GM13976 (cell line): ENCODE data around the gene RAB44.
"Not testable (repeated sequence)": the region's sequence is repeated elsewhere in the genome, so short reads cannot be mapped to it uniquely, and the experiment has no call there.

Source experiments
- DNase-seq: peaks from one replicate; pipeline ENCODE4 v3.0.0; 2012; ENCODE audit warnings: low spot score
- in situ Hi-C: fragments of 300-500 bp; cut with MboI; formaldehyde crosslinking; loops from one replicate; pipeline ENCODE4 v1.12.0; 2022; ENCODE audit warnings: low sequenced_read_pairs, mixed read lengths, inconsistent platforms; ENCODE audit not compliant: unreplicated experiment
- TF ChIP-seq, protein P1 (sequence below): IDR thresholded peaks from 2 replicates; pipeline ENCODE4 v1.5.1; 2012; ENCODE audit warnings: borderline replicate concordance, mild to moderate bottlenecking; ENCODE audit not compliant: insufficient read depth; ENCODE audit errors: extremely low read depth, missing control alignments, control extremely low read depth

The RAB44 gene, protein sequence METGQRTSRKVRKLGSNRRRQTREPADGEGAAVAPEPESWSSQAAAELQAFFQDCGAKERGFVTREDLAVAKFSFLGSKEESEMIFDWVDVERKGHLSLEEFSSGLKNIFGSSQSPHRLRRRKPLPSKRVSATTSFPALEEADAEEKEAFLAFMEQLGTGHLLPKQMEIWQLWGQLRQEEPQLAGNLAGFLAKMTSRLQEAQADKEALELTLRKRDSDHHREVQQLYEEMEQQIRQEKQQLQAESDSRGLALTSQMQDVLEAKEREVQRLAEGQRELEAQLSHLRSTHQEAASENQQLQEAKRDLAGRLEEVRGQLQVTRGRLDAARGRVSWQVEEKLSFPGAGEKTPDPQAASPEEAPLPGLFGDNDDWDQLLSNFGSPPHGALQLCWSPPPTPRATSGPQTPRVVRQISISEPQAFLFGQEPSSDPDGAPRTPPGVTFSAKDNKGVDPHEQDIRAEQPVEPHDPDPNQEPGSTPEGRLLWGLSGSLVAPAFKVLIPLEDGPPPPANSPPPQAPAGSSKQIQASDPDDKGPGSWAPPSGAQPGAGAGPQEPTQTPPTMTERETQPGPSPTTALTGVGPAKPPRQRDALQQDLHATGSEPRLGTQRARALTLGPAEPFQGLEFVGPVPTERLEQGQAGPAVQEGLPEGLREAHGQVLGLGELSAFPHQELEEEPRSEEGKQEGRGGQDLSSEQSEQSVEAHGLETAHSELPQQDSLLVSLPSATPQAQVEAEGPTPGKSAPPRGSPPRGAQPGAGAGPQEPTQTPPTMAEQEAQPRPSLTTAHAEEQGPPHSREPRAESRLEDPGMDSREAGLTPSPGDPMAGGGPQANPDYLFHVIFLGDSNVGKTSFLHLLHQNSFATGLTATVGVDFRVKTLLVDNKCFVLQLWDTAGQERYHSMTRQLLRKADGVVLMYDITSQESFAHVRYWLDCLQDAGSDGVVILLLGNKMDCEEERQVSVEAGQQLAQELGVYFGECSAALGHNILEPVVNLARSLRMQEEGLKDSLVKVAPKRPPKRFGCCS

GRCh38 chr6:36697481-36697903 lies at the start of gene RAB44:
Gene RAB44, plus strand, starts transcription at chr6:36697826. Its CDS starts 6,410 bp downstream, at chr6:36704236.
- in situ Hi-C loops, result no loop called here
- TF ChIP-seq, protein P1, sequence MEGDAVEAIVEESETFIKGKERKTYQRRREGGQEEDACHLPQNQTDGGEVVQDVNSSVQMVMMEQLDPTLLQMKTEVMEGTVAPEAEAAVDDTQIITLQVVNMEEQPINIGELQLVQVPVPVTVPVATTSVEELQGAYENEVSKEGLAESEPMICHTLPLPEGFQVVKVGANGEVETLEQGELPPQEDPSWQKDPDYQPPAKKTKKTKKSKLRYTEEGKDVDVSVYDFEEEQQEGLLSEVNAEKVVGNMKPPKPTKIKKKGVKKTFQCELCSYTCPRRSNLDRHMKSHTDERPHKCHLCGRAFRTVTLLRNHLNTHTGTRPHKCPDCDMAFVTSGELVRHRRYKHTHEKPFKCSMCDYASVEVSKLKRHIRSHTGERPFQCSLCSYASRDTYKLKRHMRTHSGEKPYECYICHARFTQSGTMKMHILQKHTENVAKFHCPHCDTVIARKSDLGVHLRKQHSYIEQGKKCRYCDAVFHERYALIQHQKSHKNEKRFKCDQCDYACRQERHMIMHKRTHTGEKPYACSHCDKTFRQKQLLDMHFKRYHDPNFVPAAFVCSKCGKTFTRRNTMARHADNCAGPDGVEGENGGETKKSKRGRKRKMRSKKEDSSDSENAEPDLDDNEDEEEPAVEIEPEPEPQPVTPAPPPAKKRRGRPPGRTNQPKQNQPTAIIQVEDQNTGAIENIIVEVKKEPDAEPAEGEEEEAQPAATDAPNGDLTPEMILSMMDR, result no peak
- DNase-seq, result no peak

DNA sequence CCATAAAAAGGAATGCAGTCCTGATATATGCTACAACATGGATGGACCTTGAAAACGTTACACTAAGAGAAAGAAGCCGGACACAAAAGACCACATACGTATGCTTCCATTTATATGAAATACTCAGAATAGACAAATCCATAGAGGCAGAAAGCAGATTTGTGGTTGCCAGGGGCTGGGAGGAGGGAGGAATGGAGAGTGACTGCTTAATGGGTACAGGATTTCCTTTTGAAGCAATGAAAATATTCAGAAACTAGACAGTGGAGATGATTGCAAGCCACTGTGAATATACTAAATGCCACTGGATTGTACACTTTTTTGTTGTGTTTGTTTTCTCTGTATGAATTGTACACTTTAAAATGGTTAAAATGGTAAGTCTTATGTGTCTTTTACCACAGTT lies 48.5 kb upstream of the RAB44 start:
- in situ Hi-C loops, result no loop called here
- DNase-seq, result no peak
- TF ChIP-seq, protein P1, result no peak

- DNase-seq, result no peak
- in situ Hi-C loops, result no loop called here
- TF ChIP-seq, protein P1, result no peak
These were observed 47.7 kb upstream of the RAB44 start for GRCh38 chr6:36649701-36650484.

GRCh38 chr6:36650848-36651478 lies 46.7 kb upstream of the RAB44 start:
- TF ChIP-seq, protein P1, result no peak
- peak; percentile 73 for DNase-seq
- in situ Hi-C loops, result no loop called here

DNA sequence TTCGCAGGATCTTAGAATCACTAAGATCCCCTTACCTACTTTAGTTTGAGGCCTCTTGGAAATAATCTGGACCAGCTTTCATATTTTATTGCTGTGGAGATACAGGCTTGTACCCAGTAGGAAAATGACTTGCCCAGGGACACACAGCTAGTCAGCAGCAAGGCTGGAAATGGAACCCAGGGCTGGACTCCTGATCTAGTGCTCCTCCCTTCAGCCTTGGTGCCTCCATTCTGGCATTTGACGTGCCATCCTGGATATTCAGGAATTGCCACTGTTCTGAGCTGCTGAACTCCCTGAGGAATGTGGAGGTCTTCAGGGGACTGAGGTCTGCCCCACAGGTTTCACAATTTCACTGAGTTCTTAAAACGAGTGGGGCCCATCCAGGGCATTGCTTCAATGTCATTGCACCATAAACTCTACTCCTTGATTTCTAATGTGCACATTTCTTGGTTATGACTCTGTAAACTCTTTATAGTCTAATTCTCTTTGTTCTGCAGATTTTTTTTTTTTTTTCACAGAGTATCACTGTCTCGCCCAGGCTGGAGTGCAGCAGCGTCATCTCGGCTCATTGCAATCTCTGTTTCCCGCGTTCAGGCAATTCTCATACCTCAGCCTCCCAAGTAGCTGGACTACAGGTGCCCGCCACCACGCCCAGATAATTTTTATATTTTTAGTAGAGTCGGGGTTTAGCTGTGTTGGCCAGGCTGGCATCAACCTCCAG lies 45.8 kb upstream of the RAB44 start:
- TF ChIP-seq, protein P1, result no peak
- in situ Hi-C loops, result no loop called here
- no peak for DNase-seq

- in situ Hi-C loops, result not testable (repeated sequence)
These were observed 43.2 kb upstream of the RAB44 start for GRCh38 chr6:36654469-36654868.

More at GRCh38 chr6:36654469-36654868, 43.2 kb upstream of the RAB44 start:
- not testable (repeated sequence) for DNase-seq
